ENCODE data around the gene MICAL3. TPM values are rescaled to one million over a fixed set of nuclear protein-coding genes. Genes with fewer than 3 reads are reported as not detected.

Gene MICAL3
- total RNA-seq, 6 experiments from 2014 or later: 31.5 to 61.8 (median 48.2) TPM

DNA sequence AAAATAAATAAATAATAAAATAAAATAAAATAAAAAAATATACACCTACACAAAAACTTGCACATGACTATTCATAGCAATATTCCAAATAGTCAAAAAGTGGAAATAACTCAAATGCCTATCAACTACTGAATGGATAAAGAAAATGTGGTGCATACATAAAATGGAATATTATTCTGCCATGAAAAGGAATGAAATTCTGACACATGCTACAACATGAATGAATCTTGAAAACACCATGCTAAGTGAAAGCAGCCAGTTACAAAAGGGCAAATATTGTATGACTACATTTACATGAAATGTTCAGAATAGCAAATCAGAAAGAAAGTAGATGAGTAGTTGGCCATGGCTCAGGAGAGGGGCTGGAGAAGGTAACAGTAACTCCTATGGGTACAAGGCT lies 46.3 kb downstream of the MICAL3 start:
- Histone ChIP-seq H3K9me3 (no peaks in the 10 kb centered on the region), H3K27me3 (no peaks in the 10 kb centered on the region), H3K4me1 (peaks cover 0 to 16% (median 11%) of the 10 kb centered on the region in 4 donors), H3K36me3 (no peaks in the 10 kb centered on the region), H3K27ac (no peak overlapping the region), H3K4me3 (no peak overlapping the region)
- intact Hi-C loops (cut with DNase I): no loop called here
- TF ChIP-seq, protein P1, sequence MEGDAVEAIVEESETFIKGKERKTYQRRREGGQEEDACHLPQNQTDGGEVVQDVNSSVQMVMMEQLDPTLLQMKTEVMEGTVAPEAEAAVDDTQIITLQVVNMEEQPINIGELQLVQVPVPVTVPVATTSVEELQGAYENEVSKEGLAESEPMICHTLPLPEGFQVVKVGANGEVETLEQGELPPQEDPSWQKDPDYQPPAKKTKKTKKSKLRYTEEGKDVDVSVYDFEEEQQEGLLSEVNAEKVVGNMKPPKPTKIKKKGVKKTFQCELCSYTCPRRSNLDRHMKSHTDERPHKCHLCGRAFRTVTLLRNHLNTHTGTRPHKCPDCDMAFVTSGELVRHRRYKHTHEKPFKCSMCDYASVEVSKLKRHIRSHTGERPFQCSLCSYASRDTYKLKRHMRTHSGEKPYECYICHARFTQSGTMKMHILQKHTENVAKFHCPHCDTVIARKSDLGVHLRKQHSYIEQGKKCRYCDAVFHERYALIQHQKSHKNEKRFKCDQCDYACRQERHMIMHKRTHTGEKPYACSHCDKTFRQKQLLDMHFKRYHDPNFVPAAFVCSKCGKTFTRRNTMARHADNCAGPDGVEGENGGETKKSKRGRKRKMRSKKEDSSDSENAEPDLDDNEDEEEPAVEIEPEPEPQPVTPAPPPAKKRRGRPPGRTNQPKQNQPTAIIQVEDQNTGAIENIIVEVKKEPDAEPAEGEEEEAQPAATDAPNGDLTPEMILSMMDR (IDR thresholded peaks at IDR 0.05): no peak
- no peak for TF ChIP-seq POLR2A (IDR thresholded peaks at IDR 0.05)
- ATAC-seq (no peak), DNase-seq (no peak)

DNA sequence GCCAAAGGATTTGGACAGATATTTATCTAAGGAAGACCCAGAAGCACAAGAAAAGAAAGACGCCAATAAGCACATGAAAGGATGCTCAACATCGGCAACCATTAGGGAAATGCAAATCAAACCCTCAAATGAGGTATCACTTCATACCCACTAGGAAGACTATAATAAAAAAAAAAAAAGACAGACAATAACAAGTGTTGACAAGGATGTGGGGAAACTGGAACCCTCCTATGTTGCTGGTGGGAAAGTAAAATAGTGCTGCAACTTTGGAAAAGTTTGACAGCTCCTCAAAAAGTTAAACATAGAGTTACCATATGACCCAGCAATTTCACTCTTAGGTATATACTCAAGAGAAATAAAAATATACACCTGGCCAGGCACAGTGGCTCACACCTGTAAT lies 47.0 kb downstream of the MICAL3 start:
- no peak overlapping the region for H3K4me3 ChIP-seq
- no peak overlapping the region for H3K27ac ChIP-seq
- peaks cover 0 to 23% (median 14%) of the 10 kb centered on the region in 4 donors for H3K4me1 ChIP-seq
- DNase-seq: no peak
- 100% methylated on average over 2 of the region's 2 CpGs for WGBS (ENCODE audit: insufficient coverage, low coverage, low lambda C conversion rate, missing lambda C conversion rate)
- TF ChIP-seq POLR2A (IDR thresholded peaks at IDR 0.05): no peak
- TF ChIP-seq, protein P1 (IDR thresholded peaks at IDR 0.05): no peak
- H3K36me3 ChIP-seq: no peaks in the 10 kb centered on the region
- no peaks in the 10 kb centered on the region for H3K9me3 ChIP-seq
- no peak for ATAC-seq
- no peaks in the 10 kb centered on the region for H3K27me3 ChIP-seq
- intact Hi-C loops (cut with DNase I): no loop called here

DNA sequence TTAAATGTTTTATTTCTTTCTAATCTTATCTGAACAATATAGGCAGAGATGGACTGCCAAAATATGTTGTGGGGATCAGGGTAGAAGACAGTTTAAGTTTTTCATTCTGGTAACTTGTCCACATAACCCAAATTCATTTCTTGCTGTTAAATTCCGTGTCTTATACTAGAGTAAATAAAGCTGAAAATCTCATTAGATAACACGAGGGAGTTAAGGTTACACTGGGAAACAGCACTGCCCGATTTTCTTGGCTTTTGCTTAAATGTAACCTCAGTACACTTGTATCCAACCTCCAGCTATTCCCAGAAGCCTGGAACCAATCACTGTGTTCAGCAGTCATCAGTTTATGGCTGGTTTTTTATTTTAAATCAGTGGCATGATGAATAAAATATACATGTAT lies 48.2 kb downstream of the MICAL3 start:
- no peaks in the 10 kb centered on the region for H3K9me3 ChIP-seq
- H3K4me1 ChIP-seq: peaks cover 0 to 35% (median 20%) of the 10 kb centered on the region in 4 donors
- 10% methylated on average over 3 of the region's 3 CpGs for WGBS (ENCODE audit: insufficient coverage, low coverage, low lambda C conversion rate, missing lambda C conversion rate)
- DNase-seq (no peak), ATAC-seq (no peak)
- TF ChIP-seq, protein P1 (IDR thresholded peaks at IDR 0.05): no peak
- TF ChIP-seq POLR2A (IDR thresholded peaks at IDR 0.05): no peak
- no peak overlapping the region for H3K4me3 ChIP-seq
- H3K36me3 ChIP-seq: no peaks in the 10 kb centered on the region
- no peak overlapping the region for H3K27ac ChIP-seq
- intact Hi-C loops (cut with DNase I): no loop called here
- no peaks in the 10 kb centered on the region for H3K27me3 ChIP-seq

DNA sequence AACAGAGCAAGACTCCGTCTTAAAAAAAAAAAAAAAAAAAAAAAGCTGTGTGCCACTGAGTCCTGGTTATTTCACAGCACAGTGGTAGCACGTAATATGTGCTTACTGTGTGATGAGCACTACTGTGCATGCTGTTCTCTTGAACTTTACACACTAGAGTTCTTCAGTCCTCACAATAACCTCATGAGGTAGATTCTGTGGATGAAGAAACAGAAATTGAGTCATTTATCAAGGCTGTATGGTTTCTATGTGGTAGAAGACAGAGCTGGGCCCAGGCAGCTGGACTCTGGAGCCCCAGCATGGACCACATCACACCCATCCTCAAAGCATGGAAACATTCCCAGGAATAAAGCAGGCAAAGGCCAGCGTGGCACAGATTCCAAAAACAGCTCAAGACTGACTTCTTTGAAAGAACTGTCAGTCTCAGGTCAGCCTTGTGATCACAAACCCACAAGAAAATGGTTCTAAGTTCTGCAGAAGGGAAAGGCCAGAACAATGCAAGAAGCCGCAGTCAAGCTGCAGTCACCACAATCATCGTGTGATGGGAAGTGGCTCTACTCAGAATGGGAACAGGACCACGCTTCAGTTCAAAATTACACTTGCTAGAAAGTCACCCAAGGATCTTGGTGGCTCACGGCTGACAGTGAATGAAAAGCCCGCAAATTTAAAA lies 49.5 kb downstream of the MICAL3 start:
- Histone ChIP-seq H3K27me3 (no peaks in the 10 kb centered on the region), H3K27ac (no peak overlapping the region), H3K4me3 (no peak overlapping the region), H3K9me3 (no peaks in the 10 kb centered on the region), H3K36me3 (no peaks in the 10 kb centered on the region), H3K4me1 (peaks cover 0 to 35% (median 20%) of the 10 kb centered on the region in 4 donors)
- TF ChIP-seq, protein P1 (IDR thresholded peaks at IDR 0.05): no peak
- TF ChIP-seq POLR2A (IDR thresholded peaks at IDR 0.05): no peak
- intact Hi-C loops (cut with DNase I): no loop called here
- DNase-seq: no peak
- peak in 1 of 4 donors; percentile 6 for ATAC-seq
- 79% methylated on average over 7 of the region's 8 CpGs for WGBS (ENCODE audit: insufficient coverage, low coverage, low lambda C conversion rate, missing lambda C conversion rate)
